A549 (cell line): ENCODE results near the gene TWIST2. TPM values are rescaled to one million over a fixed set of nuclear protein-coding genes. Genes with fewer than 3 reads are reported as not detected.

Experiments used
- ATAC-seq, 2 experiments: fragments of 200-7000 bp in 1 of 2; fragments of >200 bp in 1 of 2; cut with Nextera tagmentation in 1 of 2; cut with Tn5 transposase in 1 of 2; 3 replicates each; pipeline versions ENCODE4 v1.8.0 to v1.9.1; 2018 to 2020; ENCODE audit warnings: mild to moderate bottlenecking in 1 of 2, moderate library complexity in 1 of 2
- CTCF ChIA-PET: fragments of 300-600 bp; sonication (Branson Sonifier 250); formaldehyde crosslinking; extraction: SDS; loops from one replicate; lab custom pipeline; 2021; ENCODE audit warnings: antibody characterized with exemption, inconsistent platforms; lab: Yijun Ruan, JAX
- POLR2A ChIA-PET: fragments of 350-600 bp; formaldehyde crosslinking; extraction: SDS; loops from one replicate; lab custom pipeline; 2021; ENCODE audit warnings: antibody characterized with exemption, inconsistent platforms; lab: Yijun Ruan, JAX
- DNase-seq, 2 experiments: peaks; one replicate each; pipeline versions ENCODE4 v3.0.0 to v3.0.0-alpha.2; 2011 to 2016; ENCODE audit warnings: low read depth in 1 of 2, low spot score in 1 of 2
- FAIRE-seq: peaks from 2 replicates; lab custom pipeline; 2011; peaks lifted over from hg19 to GRCh38; lab: Jason Lieb, UNC
- H3K27ac ChIP-seq, 2 experiments: fragments of >200 bp; sonication (Bioruptor Twin); formaldehyde crosslinking; 3 replicates each; pipeline ENCODE4 v1.5.1; 2016 to 2017
- H3K4me1 ChIP-seq: fragments of >200 bp; sonication (Bioruptor Twin); formaldehyde crosslinking; 3 replicates; pipeline ENCODE4 v1.6.1; 2016
- H3K4me2 ChIP-seq: fragments of >200 bp; sonication (Bioruptor Twin); formaldehyde crosslinking; 3 replicates; pipeline ENCODE4 v1.6.1; 2016
- H3K4me3 ChIP-seq: fragments of >200 bp; sonication (Bioruptor Twin); formaldehyde crosslinking; 3 replicates; pipeline ENCODE4 v1.5.1; 2016
- H3K9me3 ChIP-seq: fragments of >200 bp; sonication (Bioruptor Twin); formaldehyde crosslinking; 3 replicates; pipeline ENCODE4 v1.6.1; 2016
- BHLHE40 ChIP-seq: IDR thresholded peaks from 2 replicates; pipeline ENCODE4 v1.6.1; 2012; ENCODE audit warnings: low read depth, low read length, inconsistent platforms
- CBX8 ChIP-seq: fragments of 200-600 bp; sonication (generic); IDR thresholded peaks from 2 replicates; pipeline ENCODE4 v1.6.1; 2016
- CHD2 ChIP-seq: fragments of 150-350 bp; IDR thresholded peaks from 2 replicates; pipeline ENCODE4 v1.6.1; 2014; ENCODE audit warnings: low read length; ENCODE audit not compliant: partially characterized antibody
- CHD4 ChIP-seq: fragments of 200-600 bp; sonication (generic); IDR thresholded peaks from 2 replicates; pipeline ENCODE4 v1.6.1; 2016; ENCODE audit warnings: antibody characterized with exemption, mild to moderate bottlenecking, borderline replicate concordance
- CTCF ChIP-seq: fragments of >200 bp; sonication (Bioruptor Twin); formaldehyde crosslinking; IDR thresholded peaks from 3 replicates; pipeline ENCODE4 v1.5.1; 2016
- EHMT2 ChIP-seq: fragments of 200-600 bp; sonication (generic); IDR thresholded peaks from 2 replicates; pipeline ENCODE4 v1.6.1; 2016; ENCODE audit warnings: antibody characterized with exemption, low read depth, mild to moderate bottlenecking, moderate library complexity
- ELK1 ChIP-seq: fragments of 150-350 bp; IDR thresholded peaks from 2 replicates; pipeline ENCODE4 v1.6.1; 2014; ENCODE audit warnings: low read depth, mild to moderate bottlenecking, low read length
- FOSB ChIP-seq: fragments of 250-450 bp; sonication (Bioruptor Pico); IDR thresholded peaks from 2 replicates; pipeline ENCODE4 v1.5.0; 2020; ENCODE audit warnings: mild to moderate bottlenecking, moderate library complexity
- FOSL2 ChIP-seq, 2 experiments: fragments of 450-650 bp in 1 of 2; fragments of >200 bp in 1 of 2; sonication (Bioruptor Twin) in 1 of 2; formaldehyde crosslinking; IDR thresholded peaks; 2 replicates each; pipeline versions ENCODE4 v1.5.0 to v1.6.1; 2016 to 2020; ENCODE audit warnings: mild to moderate bottlenecking in 1 of 2, moderate library complexity in 1 of 2
- FOXS1 ChIP-seq: fragments of 250-450 bp; sonication (Bioruptor Pico); IDR thresholded peaks from 2 replicates; pipeline ENCODE4 v1.5.0; 2020; ENCODE audit warnings: mild to moderate bottlenecking, moderate library complexity
- HEYL ChIP-seq: fragments of 250-450 bp; sonication (Bioruptor Pico); IDR thresholded peaks from 2 replicates; pipeline ENCODE4 v1.8.0; 2021; ENCODE audit warnings: mild to moderate bottlenecking, moderate library complexity
- JUN ChIP-seq, 2 experiments: fragments of >200 bp; sonication (Bioruptor Twin); formaldehyde crosslinking; IDR thresholded peaks; 2 replicates in 1 of 2; 3 replicates in 1 of 2; pipeline ENCODE4 v1.6.1; 2016 to 2017
- JUNB ChIP-seq: fragments of >200 bp; sonication (Bioruptor Twin); formaldehyde crosslinking; IDR thresholded peaks from 2 replicates; pipeline ENCODE4 v1.6.1; 2016
- KDM1A ChIP-seq: fragments of 200-600 bp; sonication (generic); IDR thresholded peaks from 2 replicates; pipeline ENCODE4 v1.6.1; 2016; ENCODE audit warnings: low read depth, mild to moderate bottlenecking
- KDM5A ChIP-seq: fragments of 200-600 bp; sonication (generic); IDR thresholded peaks from 2 replicates; pipeline ENCODE4 v1.6.1; 2016; ENCODE audit warnings: antibody characterized with exemption, mild to moderate bottlenecking
- MAFK ChIP-seq: fragments of 450-650 bp; IDR thresholded peaks from 2 replicates; pipeline ENCODE4 v1.6.1; 2014; ENCODE audit not compliant: partially characterized antibody
- NR3C1 ChIP-seq: fragments of >200 bp; sonication (Bioruptor Twin); formaldehyde crosslinking; IDR thresholded peaks from 3 replicates; pipeline ENCODE4 v1.6.1; 2017
- POLR2AphosphoS2 ChIP-seq: conservative IDR thresholded peaks from 2 replicates; pipeline ENCODE4 v1.6.1; 2012; ENCODE audit warnings: low read length, improper control_type of control experiment, inconsistent platforms
- RFX5 ChIP-seq: fragments of 450-650 bp; IDR thresholded peaks from 2 replicates; pipeline ENCODE4 v1.7.1; 2014; ENCODE audit warnings: antibody characterized with exemption, mild to moderate bottlenecking, moderate library complexity
- RNF2 ChIP-seq: fragments of 200-600 bp; sonication (generic); IDR thresholded peaks from 2 replicates; pipeline ENCODE4 v1.6.1; 2016; ENCODE audit warnings: low read depth, mild to moderate bottlenecking, antibody characterized with exemption, moderate library complexity, borderline replicate concordance
- USF2 ChIP-seq: fragments of 450-650 bp; IDR thresholded peaks from 2 replicates; pipeline ENCODE4 v1.6.1; 2014; ENCODE audit warnings: antibody characterized with exemption
- ZC3H11A ChIP-seq: fragments of 450-650 bp; IDR thresholded peaks from 2 replicates; pipeline ENCODE4 v1.6.1; 2014; ENCODE audit warnings: antibody characterized with exemption, mild to moderate bottlenecking
- ZSCAN20 ChIP-seq: fragments of 250-450 bp; sonication (Bioruptor Pico); IDR thresholded peaks from 2 replicates; pipeline ENCODE4 v1.8.0; 2022; ENCODE audit warnings: mild to moderate bottlenecking, moderate library complexity
- WGBS: methylation state at CpG from one replicate; pipeline ENCODE4 v1.1.6; 2017; ENCODE audit errors: missing lambda C conversion rate; 5-methylcytosine and 5-hydroxymethylcytosine counted together
- polyA plus RNA-seq, 4 experiments: library from polyadenylated mRNA; depleted of rRNA in 3 of 4; stranded (reverse); fragments of >200 nt; fragmentation: RNase III in 1 of 4; extraction: RNeasy Plus Mini Kit Qiagen cat#74134 plus additional on column Dnase treatment in 1 of 4; gene quantifications; 2 replicates in 3 of 4; 3 replicates in 1 of 4; pipeline ENCODE4 v1.2.3, GENCODE V29; 2011 to 2017

TWIST2 gene
- polyA plus RNA-seq, 2 of the 4 experiments (the other 2 are of a cell fraction), result 7.1 to 8.2 TPM

- peak; percentile 12 to 59; a peak in 3 of 6 replicates for ATAC-seq
- peak in 1 of 2 experiments; percentile 76 for DNase-seq
- Histone ChIP-seq H3K9me3 (no peaks in the 10 kb centered on the region), H3K27ac (peak overlapping the region; percentile 59 to 100), H3K4me3 (no peak overlapping the region), H3K4me2 (peak overlapping the region; percentile 68), H3K4me1 (peaks cover 55% of the 10 kb centered on the region)
- FAIRE-seq, result peak; percentile 56
- 24% methylated on average over 9 of the region's 9 CpGs for WGBS
- TF ChIP-seq FOSB (CRISPR knock-in tag) (no peak), RFX5 (no peak), USF2 (no peak), KDM1A (peak; percentile 74), FOXS1 (no peak), EHMT2 (0 out of 2 replicates have a peak, but pooled peaks have one; percentile 45), FOSL2 (IDR thresholded peaks at IDR 0.05) (no peak), FOSL2 (CRISPR knock-in tag; IDR thresholded peaks at IDR 0.05) (no peak), ZSCAN20 (CRISPR knock-in tag) (no peak)
- ChIA-PET POLR2A (no interaction called here), CTCF (interaction anchor here (0.8 kb wide), 1 partner anchor 10 kb away, joined by 3 read pairs; no protein-coding TSS in a partner anchor)
Measured at GRCh38 chr2:238869293-238870124, 21.6 kb downstream of the TWIST2 start.

GRCh38 chr2:238870261-238870660, 22.4 kb downstream of the TWIST2 start:
- CTCF ChIA-PET, result no interaction called here
- ATAC-seq (no peak), FAIRE-seq (no peak), DNase-seq (no peak)
- no peak overlapping the region for H3K4me3 ChIP-seq
- H3K9me3 ChIP-seq, result no peaks in the 10 kb centered on the region
- POLR2A ChIA-PET, result no interaction called here
- H3K4me1 ChIP-seq, result peaks cover 48% of the 10 kb centered on the region
- TF ChIP-seq FOSB (CRISPR knock-in tag) (no peak), CBX8 (no peak), POLR2AphosphoS2 (no peak)
- TF ChIP-seq, all 56 proteins: peak for 0
- peak overlapping the region in 1 of 2 experiments; percentile 100; a peak in 1 of 6 replicates for H3K27ac ChIP-seq
- WGBS, result 59% methylated on average over 3 of the region's 3 CpGs
- H3K4me2 ChIP-seq, result no peak overlapping the region

GRCh38 chr2:238872026-238872425, 24.1 kb downstream of the TWIST2 start:
- H3K4me3 ChIP-seq, result no peak overlapping the region
- ChIA-PET POLR2A (no interaction called here), CTCF (no interaction called here)
- DNase-seq (no peak), ATAC-seq (no peak), FAIRE-seq (no peak)
- no peak overlapping the region for H3K4me2 ChIP-seq
- H3K9me3 ChIP-seq, result no peaks in the 10 kb centered on the region
- H3K27ac ChIP-seq, result no peak overlapping the region
- H3K4me1 ChIP-seq, result peaks cover 30% of the 10 kb centered on the region
- WGBS, result 93% methylated on average over 7 of the region's 7 CpGs
- TF ChIP-seq KDM5A (no peak), JUNB (no peak), CBX8 (no peak), RNF2 (no peak), BHLHE40 (no peak), CHD4 (no peak), ZC3H11A (no peak)

GRCh38 chr2:238872628-238873380, 24.9 kb downstream of the TWIST2 start:
- DNase-seq, result no peak
- H3K9me3 ChIP-seq, result no peaks in the 10 kb centered on the region
- no peak for TF ChIP-seq ELK1
- TF ChIP-seq MAFK, result no peak
- no peak for TF ChIP-seq JUN (IDR thresholded peaks at IDR 0.05)
- no peak for TF ChIP-seq NR3C1
- no peak for TF ChIP-seq CTCF
- no peak for TF ChIP-seq EHMT2
- no peak for TF ChIP-seq HEYL
- no peak for TF ChIP-seq USF2
- TF ChIP-seq CHD2, result no peak
- ChIA-PET CTCF (interaction anchor here (1.3 kb wide), 1 partner anchor 77 kb away, joined by 3 read pairs; no protein-coding TSS in a partner anchor), POLR2A (no interaction called here)
- WGBS, result 90% methylated on average over 12 of the region's 13 CpGs
- no peak for FAIRE-seq
- no peak overlapping the region for H3K27ac ChIP-seq
- no peak overlapping the region for H3K4me2 ChIP-seq
- peaks cover 22% of the 10 kb centered on the region for H3K4me1 ChIP-seq
- H3K4me3 ChIP-seq, result no peak overlapping the region
- no peak for ATAC-seq
